Measurements from ENCODE around the gene CSNK1D. TPM values are rescaled to one million over a fixed set of nuclear protein-coding genes. Genes with fewer than 3 reads are reported as not detected.
A peak's percentile ranks its signal among the peaks of the same experiment; 100 is the strongest.

Gene CSNK1D
- total and polyA plus RNA-seq, 3 donors from 2014 or later: 137 to 179 (median 178) TPM

GRCh38 chr17:82242977-82243647 is 30.4 kb downstream of the CSNK1D start:
- no peaks in the 10 kb centered on the region for H3K36me3 ChIP-seq (ENCODE audit: low read depth, missing control alignments)
- H3K4me1 ChIP-seq: peaks cover 84% of the 10 kb centered on the region
- 63 to 66% methylated on average over 14 to 26 of the region's 29 CpGs for WGBS, 2 donors
- intact Hi-C loops (cut with DNase I; ENCODE audit: low total_unique reads): loop anchor here (10.0 kb wide), 1 partner anchor 52 kb away; no protein-coding TSS in a partner anchor
- H3K4me3 ChIP-seq: no peak overlapping the region
- H3K9me3 ChIP-seq: no peaks in the 10 kb centered on the region
- peak overlapping the region; percentile 78 to 86 for H3K27ac ChIP-seq
- DNase-seq: peak; percentile 87
- H3K27me3 ChIP-seq: no peaks in the 10 kb centered on the region
- TF ChIP-seq CTCF (IDR thresholded peaks at IDR 0.05) (no peak), POLR2A (IDR thresholded peaks at IDR 0.05) (no peak)

GRCh38 chr17:82242698-82242976 is 30.9 kb downstream of the CSNK1D start:
- no peak for DNase-seq
- no peaks in the 10 kb centered on the region for H3K27me3 ChIP-seq
- peaks cover 85% of the 10 kb centered on the region for H3K4me1 ChIP-seq
- intact Hi-C loops (cut with DNase I; ENCODE audit: low total_unique reads): loop anchor here (10.0 kb wide), 1 partner anchor 52 kb away; no protein-coding TSS in a partner anchor
- no peak for TF ChIP-seq POLR2A (IDR thresholded peaks at IDR 0.05)
- no peak for TF ChIP-seq CTCF (IDR thresholded peaks at IDR 0.05)
- peak overlapping the region; percentile 78 to 86 for H3K27ac ChIP-seq
- WGBS, 2 donors: 55 to 79% methylated on average over 24 of the region's 24 CpGs
- H3K9me3 ChIP-seq: no peaks in the 10 kb centered on the region
- H3K4me3 ChIP-seq: no peak overlapping the region
- H3K36me3 ChIP-seq (ENCODE audit: low read depth, missing control alignments): no peaks in the 10 kb centered on the region

- intact Hi-C loops (cut with DNase I; ENCODE audit: low total_unique reads): loop anchor here (10.0 kb wide), 1 partner anchor 53 kb away; no protein-coding TSS in a partner anchor
- Histone ChIP-seq H3K27ac (peak overlapping the region; percentile 78 to 86), H3K4me1 (peaks cover 82% of the 10 kb centered on the region), H3K36me3 (ENCODE audit: low read depth, missing control alignments) (no peaks in the 10 kb centered on the region), H3K9me3 (no peaks in the 10 kb centered on the region), H3K4me3 (no peak overlapping the region), H3K27me3 (no peaks in the 10 kb centered on the region)
- DNase-seq: peak; percentile 84
- TF ChIP-seq POLR2A (IDR thresholded peaks at IDR 0.05): no peak
- TF ChIP-seq CTCF (IDR thresholded peaks at IDR 0.05): no peak
- WGBS, 2 donors: 22 to 50% methylated on average over 1 to 20 of the region's 20 CpGs
Measured at GRCh38 chr17:82241926-82242697, 31.4 kb downstream of the CSNK1D start.

- H3K36me3 ChIP-seq (ENCODE audit: low read depth, missing control alignments): no peaks in the 10 kb centered on the region
- DNase-seq: no peak
- WGBS, 2 donors: 43 to 52% methylated on average over 20 to 27 of the region's 27 CpGs
Measured at GRCh38 chr17:82241183-82241925, 32.1 kb downstream of the CSNK1D start.

More at GRCh38 chr17:82241183-82241925, 32.1 kb downstream of the CSNK1D start:
- TF ChIP-seq POLR2A (IDR thresholded peaks at IDR 0.05) (no peak), CTCF (IDR thresholded peaks at IDR 0.05) (no peak)
- H3K9me3 ChIP-seq: no peaks in the 10 kb centered on the region
- H3K4me1 ChIP-seq: peaks cover 78% of the 10 kb centered on the region
- H3K27ac ChIP-seq: peak overlapping the region; percentile 78 to 86
- no peaks in the 10 kb centered on the region for H3K27me3 ChIP-seq
- no peak overlapping the region for H3K4me3 ChIP-seq
- intact Hi-C loops (cut with DNase I; ENCODE audit: low total_unique reads): loop anchor here (10.0 kb wide), 1 partner anchor 53 kb away; no protein-coding TSS in a partner anchor

Data from testis (tissue), 3 donors.